H4 (cell line): Measurements from ENCODE around the gene PAFAH1B1. TPM values are rescaled to one million over a fixed set of nuclear protein-coding genes. Genes with fewer than 3 reads are reported as not detected.
"Not testable (repeated sequence)": the region's sequence is repeated elsewhere in the genome, so short reads cannot be mapped to it uniquely, and the experiment has no call there.

Experiments used
- DNase-seq: peaks from one replicate; pipeline ENCODE4 v3.0.0-alpha.2; 2015; ENCODE audit warnings: low spot score
- total RNA-seq: library from RNA; depleted of rRNA; stranded (reverse); fragments of >200 nt; shearing (Covaris generic); gene quantifications from 2 replicates; pipeline ENCODE4 v1.2.3, GENCODE V29; 2014

Gene PAFAH1B1
- total RNA-seq, 1 experiment from 2014 or later, result 49.1 TPM

DNA sequence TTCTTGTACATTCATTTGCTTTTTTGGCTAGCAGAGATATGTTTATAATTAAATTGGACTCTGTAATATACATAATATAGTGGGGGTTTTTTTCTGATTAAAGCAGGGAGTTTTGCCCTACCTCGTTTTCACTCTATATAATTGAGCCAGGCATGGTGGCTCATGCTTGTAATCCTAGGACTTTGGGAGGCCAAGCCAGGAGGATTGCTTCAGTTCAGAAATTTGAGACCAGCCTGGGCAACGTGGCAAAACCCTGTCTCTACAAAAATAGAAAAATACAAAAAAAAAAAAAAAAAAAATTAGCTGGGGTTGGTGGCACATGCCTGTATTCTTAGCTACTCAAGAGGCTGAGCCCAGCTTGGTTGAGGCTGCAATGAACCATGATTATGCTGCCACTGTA, 42.2 kb downstream of the PAFAH1B1 start:
- no peak for DNase-seq

DNA sequence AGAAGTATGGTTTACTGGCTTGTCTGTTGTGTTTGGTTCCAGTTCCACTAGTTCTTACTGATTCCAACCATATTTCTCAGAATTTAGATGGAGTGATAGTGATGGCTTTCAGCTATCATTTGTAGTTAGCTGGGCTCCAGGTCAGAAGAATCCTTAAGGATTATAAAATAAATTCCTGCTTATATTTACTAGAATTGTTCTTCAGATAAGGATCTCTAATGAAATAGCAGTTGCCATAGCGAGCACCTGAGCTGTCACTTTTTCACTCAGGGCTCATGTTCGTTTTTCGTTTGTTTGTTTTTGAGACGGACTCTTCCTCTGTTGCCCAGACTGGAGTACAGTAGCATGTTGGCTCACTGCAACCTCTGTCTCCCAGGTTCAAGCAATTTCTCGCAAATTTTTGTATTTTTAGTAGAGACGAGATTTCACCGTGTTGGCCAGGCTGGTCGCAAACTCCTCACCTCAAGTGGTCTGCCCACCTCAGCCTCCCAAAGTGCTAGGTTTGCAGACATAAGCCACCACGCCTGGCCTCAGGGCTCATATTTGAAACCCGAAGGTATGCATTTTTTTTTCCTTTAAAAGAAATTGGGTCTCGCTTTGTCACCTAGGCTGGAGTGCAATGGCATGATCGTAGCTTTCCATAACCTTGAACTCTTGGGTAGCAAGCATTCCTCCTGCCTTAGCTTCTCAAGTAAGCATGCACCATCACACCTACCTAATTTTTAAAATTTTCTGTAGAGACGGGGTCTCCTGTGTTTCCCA, 42.9 kb downstream of the PAFAH1B1 start:
- no peak for DNase-seq

DNA sequence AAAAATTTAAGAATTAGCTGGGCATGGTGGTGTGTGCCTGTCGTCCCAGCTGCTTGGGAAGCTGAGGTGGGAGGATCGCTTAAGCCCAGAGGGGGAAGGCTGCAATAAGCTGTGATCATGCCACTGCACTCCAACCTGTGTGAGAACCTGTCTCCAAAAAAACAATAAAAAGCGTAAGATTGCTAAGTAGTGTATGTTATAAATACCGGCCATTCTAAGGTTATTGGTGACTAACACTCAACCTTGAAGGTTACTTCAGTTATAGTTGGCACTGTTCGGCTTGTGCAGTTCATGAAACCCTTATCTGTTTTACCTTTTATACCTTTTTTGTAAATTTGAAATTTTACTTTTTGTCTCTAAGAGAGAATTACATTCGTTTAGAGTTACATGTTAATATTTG, 44.0 kb downstream of the PAFAH1B1 start:
- no peak for DNase-seq

DNA sequence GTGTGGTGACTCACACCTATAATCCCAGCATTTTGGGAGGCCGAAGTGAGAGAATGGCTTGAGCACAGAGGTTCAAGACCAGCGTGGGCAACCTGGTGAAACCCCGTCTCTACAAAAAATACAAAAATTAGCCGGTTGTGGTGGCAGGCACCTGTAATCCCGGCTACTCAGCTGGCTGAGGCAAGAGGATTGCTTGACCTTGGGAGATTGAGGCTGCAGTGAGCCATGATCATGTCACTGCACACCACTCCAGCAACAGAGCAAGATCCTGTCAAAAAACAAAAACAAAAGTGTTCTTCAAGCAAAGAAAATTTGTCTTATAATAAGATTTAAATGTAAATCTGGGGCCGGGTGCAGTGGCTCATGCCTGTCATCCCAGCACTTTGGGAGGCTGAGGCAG, 51.5 kb downstream of the PAFAH1B1 start:
- DNase-seq, result no peak

DNA sequence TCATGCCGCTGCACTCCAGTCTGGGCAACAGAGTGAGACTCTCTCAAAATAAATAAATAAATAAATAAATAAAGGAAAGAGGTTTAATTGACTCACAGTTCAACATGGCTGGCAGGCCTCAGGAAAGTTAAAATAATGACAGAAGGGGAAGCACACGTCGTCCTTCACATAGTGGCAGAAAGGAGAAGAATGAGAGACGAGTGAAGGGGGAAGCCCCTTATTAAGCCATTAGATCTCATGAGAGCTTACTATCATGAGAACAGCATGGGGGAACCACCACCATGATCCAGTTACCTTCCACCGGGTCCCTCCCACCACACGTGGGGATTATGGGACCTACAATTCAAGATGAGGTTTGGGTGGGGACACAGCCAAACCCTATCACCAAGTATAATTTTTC, 54.5 kb downstream of the PAFAH1B1 start:
- DNase-seq, result no peak

DNA sequence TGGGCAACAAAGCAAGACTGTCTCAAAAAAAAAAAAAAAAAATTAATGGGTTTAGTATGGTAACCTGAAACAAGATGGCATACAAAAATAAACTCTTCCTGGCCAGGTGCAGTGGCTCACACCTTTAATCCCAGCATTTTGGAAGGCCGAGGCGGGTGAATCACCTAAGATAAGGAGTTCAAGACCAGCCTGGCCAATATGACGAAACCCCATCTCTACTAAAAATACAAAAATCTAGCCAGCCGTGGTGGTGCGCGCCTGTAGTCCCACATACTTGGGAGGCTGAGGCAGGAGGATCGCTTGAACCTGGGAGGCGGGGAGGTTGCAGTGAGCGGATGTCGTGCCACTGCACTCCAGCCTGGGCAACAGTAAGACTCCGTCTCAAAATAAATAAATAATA, 55.7 kb downstream of the PAFAH1B1 start:
- no peak for DNase-seq

DNA sequence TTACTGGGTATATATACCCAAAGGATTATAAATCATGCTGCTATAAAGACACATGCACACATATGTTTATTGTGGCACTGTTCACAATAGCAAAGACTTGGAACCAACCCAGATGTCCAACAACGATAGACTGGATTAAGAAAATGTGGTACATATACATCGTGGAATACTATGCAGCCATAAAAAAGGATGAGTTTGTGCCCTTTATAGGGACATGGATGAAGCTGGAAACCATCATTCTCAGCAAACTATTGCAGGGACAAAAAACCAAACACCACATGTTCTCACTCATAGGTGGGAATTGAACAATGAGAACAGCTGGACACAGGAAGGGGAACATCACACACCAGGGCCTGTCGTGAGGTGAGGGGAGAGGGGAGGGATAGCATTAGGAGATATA, 59.5 kb downstream of the PAFAH1B1 start:
- DNase-seq, result not testable (repeated sequence)

DNA sequence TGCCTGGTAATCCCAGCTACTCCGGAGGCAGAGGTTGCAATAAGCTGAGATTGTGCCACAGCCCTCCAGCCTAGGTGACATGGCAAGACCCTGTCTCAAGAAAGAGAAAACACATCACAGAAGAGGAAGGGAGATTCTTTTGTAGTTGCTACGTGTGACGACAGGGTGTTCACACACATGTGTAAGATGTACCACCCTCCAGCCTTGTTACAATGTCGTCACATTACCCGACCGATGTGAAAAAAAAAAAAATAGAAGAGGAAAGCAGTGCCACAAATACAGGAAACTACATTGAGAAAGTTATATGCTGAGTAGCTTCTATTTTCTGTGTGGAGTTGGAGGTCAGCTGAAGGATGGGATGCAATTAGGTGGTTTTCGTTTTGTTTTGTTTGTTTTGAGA, 62.1 kb downstream of the PAFAH1B1 start:
- DNase-seq, result no peak

DNA sequence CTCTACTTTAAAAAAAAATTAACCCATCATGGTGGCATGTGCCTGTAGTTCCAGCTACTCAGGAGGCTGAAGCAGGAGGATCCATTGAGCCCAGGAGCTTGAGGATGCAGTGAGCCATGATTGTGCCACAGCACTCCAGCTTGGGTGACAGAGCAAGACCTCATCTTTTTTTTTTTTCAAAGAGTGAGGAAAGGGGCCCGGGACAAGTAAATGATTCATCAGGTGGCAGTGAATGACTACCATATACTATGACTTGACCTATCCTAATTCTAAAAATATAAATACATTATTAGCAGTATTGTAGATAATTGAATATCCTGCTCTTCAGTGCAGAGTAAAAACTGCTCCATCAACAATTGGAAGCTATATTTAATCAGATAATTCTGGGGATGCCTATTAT, 62.8 kb downstream of the PAFAH1B1 start:
- DNase-seq, result no peak

DNA sequence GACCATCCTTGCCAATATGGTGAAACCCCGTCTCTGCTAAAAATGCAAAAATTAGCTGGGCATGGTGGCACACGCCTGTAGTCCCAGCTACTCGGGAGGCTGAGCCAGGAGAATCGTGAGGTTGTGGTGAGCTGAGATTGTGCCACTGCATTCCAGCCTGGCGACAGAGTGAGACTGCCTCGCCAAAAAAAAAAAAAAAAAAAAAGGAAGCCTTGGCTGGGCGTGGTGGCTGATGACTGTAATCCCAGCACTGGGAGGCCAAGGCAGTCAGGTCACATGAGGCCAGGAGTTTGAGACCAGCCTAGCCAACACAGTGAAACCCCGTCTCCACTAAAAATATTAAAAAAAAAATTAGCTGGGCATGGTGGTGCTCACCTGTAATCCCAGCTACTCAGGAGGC, 65.9 kb downstream of the PAFAH1B1 start:
- peak; percentile 3 for DNase-seq

DNA sequence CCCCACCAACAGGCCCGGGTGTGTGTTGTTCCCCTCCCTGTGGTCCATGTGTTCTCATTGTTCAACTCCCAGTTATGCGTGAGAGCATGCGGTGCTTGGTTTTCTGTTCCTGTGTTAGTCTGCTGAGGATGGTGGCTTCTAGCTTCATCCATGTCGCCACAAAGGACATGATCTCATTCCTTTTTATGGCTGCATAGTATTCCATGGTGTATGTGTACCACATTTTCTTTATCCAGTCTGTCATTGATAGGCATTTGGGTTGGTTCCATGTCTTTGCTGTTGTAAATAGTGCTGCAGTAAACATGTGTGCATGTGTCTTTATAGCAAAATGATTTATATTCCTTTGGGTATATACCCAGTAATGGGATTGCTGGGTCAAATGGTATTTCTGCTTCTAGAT, 67.0 kb downstream of the PAFAH1B1 start:
- not testable (repeated sequence) for DNase-seq

DNA sequence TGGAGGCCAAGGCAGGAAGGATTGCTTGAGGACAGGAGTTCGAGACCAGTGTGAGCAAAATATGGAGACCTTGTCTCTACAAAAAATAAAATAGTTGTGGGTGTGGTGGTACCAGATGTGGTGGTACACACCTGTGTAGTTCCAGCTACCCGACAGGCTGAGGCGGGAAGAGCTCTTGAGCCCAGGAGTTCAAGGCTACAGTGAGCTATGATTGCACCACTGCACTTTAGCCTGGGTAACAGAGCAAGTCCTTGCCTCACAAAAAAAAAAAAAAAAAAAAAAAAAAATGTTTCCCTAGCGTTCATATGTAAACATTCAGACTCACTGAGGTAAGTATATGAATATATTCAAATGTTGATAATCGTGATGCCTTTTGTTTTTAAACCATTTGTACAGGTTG, 78.6 kb downstream of the PAFAH1B1 start:
- no peak for DNase-seq

DNA sequence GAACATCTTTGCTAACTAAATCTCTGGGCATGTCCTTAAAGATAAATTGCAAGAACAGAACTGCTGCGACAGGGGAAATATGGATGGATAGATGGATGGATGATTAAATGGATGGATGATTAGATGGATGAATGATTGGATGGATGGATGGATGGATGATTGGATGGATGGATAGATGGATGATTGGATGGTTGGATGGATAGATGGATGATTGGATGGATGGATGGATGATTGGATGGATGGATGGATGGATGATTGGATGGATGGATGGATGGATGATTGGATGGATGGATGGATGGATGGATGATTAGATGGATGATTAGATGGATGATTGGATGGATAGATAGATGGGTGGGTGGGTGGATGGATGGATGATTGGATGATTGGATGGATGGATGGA, 85.8 kb downstream of the PAFAH1B1 start:
- DNase-seq, result not testable (repeated sequence)

DNA sequence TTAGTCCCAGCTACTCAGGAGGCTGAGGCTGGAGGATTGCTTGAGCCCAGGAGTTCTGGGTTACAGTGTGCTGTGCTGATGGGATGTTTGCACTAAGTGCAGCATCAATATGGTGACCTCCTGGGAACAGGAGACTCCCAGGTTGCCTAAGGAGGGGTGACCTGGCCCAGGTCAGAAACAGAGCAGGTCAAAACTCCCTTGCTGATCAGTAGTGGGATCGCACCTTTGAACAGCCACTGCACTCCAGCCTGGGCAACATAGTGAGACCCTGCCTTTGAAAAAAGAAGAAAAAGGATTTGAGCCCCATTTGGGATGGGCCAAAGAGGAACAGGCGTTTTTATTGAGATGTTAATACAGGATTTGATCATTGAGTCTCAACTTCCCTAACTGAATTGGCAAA, 87.5 kb downstream of the PAFAH1B1 start:
- no peak for DNase-seq

DNA sequence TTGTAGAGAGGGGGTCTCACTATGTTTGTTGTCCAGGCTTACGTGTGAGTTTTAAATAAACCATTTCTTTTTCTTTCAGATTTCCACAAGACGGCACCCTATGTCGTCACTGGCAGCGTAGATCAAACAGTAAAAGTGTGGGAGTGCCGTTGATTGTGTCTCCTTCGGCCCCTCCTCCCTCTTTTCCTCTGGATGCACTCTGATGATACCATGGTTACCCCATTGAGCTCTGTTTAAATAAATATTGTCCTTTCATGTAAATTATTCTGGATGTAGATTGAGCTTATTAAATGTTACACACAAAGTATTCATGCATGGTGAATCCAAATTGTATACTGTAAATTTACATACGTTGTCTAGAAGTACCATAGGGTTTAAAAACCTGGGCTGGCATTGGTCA, 88.2 kb downstream of the PAFAH1B1 start:
- DNase-seq, result no peak

DNA sequence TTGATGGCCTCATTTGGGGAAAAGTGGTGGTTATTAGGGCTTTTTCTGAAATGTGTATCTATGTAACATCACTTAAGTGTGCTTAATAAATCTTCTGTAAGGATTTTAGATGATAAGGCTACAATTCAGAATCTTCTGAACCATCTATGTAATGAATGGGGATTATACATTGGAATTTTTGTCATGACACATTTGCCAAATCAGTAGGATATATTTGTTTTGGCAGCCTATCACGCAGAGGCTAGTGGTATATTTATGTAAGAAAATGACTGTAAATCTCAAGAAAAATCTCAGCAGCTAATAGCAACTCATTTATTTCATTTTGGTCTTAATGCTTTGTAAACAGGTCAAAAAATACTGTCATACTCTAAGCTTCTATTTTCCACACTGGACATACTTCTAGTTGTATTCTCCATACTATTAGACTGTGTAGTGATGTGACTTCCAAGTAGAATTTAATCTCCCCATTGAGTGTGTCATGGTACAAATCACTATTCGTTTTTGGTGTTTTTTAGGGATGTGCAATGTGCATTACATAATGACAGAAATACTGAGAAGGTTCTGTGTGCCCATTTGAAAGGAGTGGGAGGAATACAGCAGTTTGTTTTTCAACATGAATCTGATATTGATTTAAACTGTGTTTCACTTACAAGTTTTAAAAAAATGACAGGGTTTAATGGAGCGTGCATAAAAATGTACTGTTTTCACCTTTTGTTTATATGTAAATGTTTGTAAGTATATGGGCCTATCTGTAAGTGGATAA, 88.9 kb downstream of the PAFAH1B1 start:
- no peak for DNase-seq

DNA sequence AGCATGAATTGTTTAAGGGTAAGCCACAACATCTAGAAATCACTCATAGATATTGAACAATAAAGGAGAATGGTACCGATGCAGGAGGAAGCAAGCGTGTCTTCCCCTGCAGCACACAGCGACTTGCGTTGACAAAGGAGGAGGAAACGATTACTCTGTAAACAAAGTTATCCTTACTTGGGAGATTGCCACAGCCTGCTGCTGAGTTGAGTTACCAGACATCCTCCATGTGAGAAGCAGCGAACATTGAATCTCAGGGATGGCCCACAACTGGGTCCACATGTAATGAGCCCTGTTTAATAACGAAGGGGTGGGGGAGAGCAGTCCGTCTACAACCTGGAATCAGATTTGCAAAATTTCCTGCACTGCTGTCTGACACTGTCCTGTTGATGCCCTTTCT, 90.5 kb downstream of the PAFAH1B1 start:
- no peak for DNase-seq

DNA sequence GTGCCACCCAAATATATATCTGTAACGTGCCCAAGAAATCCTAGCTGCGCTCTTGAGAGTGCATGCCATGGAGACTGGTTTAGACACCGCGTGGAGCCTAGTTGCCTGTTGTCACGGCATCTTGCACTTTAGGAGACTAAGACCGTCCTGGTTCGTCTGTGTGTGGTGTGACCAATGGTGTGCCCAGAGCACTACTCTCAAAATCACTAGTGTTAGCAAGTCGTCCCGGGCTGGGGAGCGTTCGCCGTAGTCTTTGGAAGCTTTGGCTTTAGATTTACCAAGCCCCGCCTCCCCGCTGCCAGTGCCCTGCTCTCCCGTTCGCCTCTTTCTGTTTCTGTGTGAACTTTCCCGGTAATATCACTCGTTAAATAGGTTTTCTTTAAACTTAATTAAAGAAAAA, 91.1 kb downstream of the PAFAH1B1 start:
- no peak for DNase-seq

DNA sequence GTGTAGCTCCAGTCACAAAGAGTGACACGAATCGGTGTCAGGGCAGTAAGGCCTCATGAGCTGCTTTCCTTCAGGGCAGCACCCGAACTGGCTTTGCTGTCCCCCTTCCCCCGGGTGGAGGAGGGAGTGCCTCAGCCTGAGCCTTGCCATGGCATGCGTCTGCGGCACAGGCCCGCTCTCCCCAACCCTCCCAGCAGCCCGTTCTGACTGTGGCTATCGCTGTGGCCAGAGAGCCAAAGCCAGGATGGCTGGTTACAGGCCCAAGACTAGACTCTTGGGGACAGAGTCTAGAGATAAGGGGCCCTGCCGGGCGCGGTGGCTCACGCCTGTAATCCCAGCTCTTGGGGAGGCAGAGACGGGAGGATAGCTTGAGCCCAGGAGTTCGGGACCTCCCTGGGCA, 92.2 kb downstream of the PAFAH1B1 start:
- no peak for DNase-seq

DNA sequence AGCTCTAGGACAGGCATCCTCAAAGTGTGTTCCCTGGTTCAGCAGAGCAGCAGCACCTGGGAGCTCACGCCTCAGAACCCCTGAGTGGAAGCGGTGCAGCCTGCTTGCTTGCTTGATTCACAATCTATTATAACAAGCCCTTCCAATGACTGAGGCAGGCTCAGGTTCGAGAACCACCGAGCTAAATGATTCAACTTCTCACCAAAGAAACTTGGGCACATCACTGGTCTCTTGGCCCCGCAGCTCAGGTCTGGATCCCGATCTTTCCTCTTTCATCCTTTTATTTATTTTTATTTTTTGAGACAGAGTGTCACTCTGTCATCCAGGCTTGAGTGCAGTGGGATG, 93.6 kb downstream of the PAFAH1B1 start:
- DNase-seq, result no peak

DNA sequence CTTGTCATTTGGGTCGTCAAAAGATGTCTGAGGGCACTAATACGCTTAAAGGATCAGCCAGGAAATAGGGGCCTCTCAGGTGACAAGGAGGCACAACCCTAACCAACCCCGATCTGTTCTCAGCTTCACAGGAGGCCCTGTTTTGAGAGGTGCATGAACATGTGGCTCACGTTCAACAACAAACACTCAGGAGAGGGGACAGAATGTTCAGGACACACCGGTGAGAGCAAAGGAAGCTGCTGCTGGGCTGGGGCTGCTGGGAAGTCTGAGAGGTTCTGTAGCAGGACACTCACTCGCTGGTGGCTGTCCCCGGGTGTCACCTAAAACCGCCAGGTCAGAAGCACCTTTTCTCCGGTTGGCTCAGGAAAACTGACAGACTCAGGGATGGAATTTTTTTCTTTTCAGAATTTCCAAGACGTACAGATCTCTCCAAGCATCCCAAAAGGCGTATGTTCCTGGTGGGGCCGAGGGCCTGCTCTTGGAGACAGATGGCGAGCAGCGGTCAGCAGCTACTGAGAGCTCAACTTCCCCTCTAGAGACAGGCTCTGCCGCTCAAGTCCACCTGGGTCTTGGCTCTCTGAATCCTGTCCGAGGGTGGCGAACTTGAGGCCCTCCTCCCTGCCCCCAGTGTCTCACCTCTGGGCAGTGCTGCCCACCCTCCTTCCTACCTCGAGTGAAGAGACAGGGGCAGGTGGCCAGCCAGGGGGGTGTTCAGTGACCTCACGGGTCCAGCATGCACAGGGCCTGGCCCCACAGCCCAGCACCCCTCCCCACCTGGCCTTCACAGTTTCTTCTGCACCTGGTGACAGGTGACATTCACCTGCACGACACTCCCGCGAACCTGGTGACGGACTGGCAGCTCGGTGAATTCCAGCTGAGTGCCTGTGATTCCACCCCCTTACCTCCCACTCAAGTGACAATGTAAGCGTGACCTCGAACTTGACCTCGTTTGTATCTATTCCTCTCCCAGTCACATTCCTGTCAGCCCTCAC, 95.2 kb downstream of the PAFAH1B1 start:
- no peak for DNase-seq

DNA sequence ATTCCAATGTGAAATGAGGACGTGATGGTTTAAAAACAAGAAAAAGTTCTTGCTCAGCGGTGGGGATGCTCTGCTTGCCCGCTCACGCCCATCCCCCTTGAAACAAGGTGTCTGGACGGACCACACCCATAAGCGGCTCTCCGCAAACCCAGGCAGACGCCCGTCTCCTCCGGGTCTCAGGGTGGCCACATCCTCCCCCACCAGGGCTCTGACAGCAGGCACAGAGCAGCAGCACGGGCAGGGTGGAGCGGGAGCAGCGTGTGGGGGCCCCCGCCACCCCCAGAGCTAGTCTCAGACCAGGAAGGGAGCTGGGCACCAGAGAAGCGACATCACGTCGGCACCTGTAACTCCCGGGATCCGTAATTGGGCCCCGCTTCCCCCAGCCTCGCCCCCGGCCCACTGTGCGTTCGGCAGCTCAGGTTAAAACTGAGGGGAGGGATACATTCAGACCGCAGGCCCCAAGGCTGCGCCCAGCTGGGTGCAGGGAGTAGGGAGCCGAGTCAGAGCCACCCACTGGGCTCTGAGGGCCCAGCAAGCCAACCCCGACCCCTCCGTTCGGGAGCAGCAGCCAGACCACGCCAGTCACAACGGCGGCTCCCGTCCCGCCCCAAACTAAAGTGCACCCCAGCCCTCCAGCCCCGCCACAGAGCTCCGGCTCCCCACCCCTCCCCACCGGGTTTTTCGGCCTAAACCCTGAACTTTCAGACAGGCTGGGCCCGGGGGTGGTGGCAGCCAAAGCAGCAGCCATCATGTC, 96.1 kb downstream of the PAFAH1B1 start:
- no peak for DNase-seq
